ENCODE measurements around the gene CACNG7. TPM values are rescaled to one million over a fixed set of nuclear protein-coding genes. Genes with fewer than 3 reads are reported as not detected.
A peak's percentile ranks its signal among the peaks of the same experiment; 100 is the strongest.

Gene CACNG7
- total and polyA plus RNA-seq, 10 of the 15 experiments (the other 5 are each of a cell fraction or from before 2014, with no cell fraction given): not detected

DNA sequence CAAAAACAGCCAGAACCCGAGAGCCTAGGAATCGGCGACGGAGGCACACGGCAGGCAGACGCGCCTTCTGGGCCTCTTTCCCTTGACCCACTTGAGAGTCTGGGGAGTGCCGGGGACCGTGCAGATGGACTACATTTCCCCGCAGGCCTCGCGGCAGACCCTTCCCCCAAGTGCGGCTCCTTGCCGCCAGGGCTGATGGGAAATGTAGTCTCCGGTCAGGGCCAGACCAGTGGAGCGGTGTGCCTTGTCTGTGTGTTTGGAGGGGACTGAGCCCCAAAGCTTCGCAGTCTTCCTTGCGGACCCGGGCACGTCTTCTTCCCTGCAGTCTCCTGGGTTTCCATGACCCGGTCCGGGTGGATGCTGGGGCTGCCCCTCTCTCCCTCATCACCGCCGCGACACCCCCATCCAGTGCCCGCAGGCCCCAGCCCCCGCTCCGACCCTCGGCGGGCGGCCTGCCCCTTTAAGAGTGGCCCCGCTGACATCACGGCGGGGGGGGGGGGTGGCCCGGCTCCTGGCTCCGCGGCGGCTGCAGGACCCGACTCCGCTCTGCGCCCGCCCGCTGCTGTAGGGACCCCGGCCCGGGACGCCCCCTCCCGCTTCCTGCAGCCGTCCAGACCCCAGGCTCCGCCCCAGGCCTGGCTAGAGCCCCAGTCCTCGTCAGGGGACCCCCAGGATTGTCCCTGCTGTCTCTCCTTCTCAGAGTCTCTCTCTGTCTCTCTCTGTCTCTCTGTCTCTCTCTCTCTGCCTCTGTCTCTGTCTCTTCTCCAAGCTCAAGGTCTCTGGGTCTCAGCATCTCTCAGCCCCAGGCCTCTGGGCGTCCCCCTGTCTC lies 758 bp upstream of the CACNG7 start:
- ChIA-PET SMC1A (ENCODE audit: uncharacterized antibody, unreplicated experiment) (no interaction called here), CTCF (no interaction called here), RAD21 (ENCODE audit: unreplicated experiment) (no interaction called here), POLR2A (no interaction called here)
- 15% methylated on average over 21 of the region's 51 CpGs for WGBS (ENCODE audit: insufficient coverage, insufficient replicate concordance, low lambda C conversion rate, missing lambda C conversion rate)
- Histone ChIP-seq H3K4me2 (ENCODE audit: control insufficient read depth, insufficient read depth) (no peak overlapping the region), H4K20me1 (ENCODE audit: control insufficient read depth, insufficient read depth) (no peaks in the 10 kb centered on the region), H2AFZ (ENCODE audit: control insufficient read depth, low read depth, low read length) (no peak overlapping the region), H3K9me3 (replicated peaks; ENCODE audit: control insufficient read depth, insufficient read depth, low read length) (no peaks in the 10 kb centered on the region; the same call in 2 of the 3 replicates), H3K27me3 (replicated peaks in 1 of 2; ENCODE audit: control insufficient read depth in 2 of 2, insufficient read depth in 2 of 2, low read length in 1 of 2) (no peaks in the 10 kb centered on the region), H3K4me3 (no peak overlapping the region), H3K79me2 (ENCODE audit: control insufficient read depth, insufficient read depth, low read length) (no peaks in the 10 kb centered on the region), H3K27ac (ENCODE audit: control insufficient read depth, insufficient read depth) (no peak overlapping the region), H3K9ac (ENCODE audit: control insufficient read depth, insufficient read depth, low read length) (no peak overlapping the region), H3K4me1 (ENCODE audit: control insufficient read depth, insufficient read depth, low read length) (no peaks in the 10 kb centered on the region), H3K36me3 (ENCODE audit: control insufficient read depth in 2 of 2, insufficient read depth in 2 of 2, low read length in 1 of 2) (no peaks in the 10 kb centered on the region)
- DNase-seq (ENCODE audit: low read depth, low spot score) (no peak), ATAC-seq (no peak), FAIRE-seq (no peak)
- TF ChIP-seq MEF2B (IDR thresholded peaks at IDR 0.05; ENCODE audit: partially characterized antibody, poor library complexity, severe bottlenecking): no peak
- TF ChIP-seq HCFC1 (IDR thresholded peaks at IDR 0.05; ENCODE audit: low read length): peak; percentile 60; the same call in 1 of the 2 replicates
- peak; percentile 57 for TF ChIP-seq SIX5 (IDR thresholded peaks at IDR 0.05; ENCODE audit: low read depth, low read length, severe bottlenecking)
- BruUV-seq (replicated peaks): no TSS peak
- in situ Hi-C loops (cut with MboI): no loop called here
- intact Hi-C loops (cut with micrococcal nuclease; ENCODE audit: unreplicated experiment): no loop called here

DNA sequence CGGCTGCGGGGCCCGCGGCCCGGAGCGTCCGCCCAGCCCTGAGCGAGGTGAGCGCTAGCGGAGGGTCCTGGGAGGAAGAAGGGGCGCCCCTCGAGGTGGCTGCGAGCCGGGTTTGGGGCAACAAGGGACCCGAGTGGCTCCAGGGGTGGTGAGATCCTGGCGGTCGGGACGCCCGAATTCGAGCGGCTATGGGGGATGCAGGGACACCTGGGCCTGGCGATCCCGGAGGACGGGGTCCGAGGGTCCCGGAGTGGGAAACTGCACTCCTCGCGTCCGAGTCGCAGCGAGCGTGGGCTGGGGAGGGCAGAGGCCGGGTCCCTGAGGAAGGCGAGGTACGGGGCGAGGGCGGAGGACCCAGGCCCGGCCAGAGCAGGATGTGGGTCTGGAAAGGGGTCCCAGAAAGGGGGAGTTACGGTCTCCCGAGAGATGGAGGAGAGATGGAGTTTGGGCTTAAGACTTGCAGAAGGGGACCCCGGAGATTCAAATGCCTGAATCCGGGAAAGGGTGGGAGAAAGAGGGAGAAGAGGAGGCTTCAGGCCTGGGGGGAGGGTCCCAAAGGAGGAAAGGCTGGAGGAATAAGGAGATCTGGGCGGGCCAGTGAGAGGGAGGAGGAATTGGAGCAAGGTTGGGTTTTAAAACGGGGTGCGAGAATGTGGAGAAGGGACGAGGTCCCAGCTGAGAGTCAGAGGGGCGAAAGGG lies 542 bp downstream of the CACNG7 start:
- H3K79me2 ChIP-seq (ENCODE audit: control insufficient read depth, insufficient read depth, low read length): no peaks in the 10 kb centered on the region
- RAD21 ChIA-PET (ENCODE audit: unreplicated experiment): no interaction called here
- no TSS peak for BruUV-seq (replicated peaks)
- TF ChIP-seq NR2C1 (IDR thresholded peaks at IDR 0.05) (no peak), RAD51 (IDR thresholded peaks at IDR 0.05) (no peak), EP300 (IDR thresholded peaks at IDR 0.05; ENCODE audit: borderline replicate concordance in 1 of 2, control insufficient read depth in 1 of 2, low read depth in 2 of 2, low read length in 2 of 2) (no peak), SMARCA5 (IDR thresholded peaks at IDR 0.05) (no peak), NKRF (conservative IDR thresholded peaks at IDR 0.05) (no peak), CBX5 (IDR thresholded peaks at IDR 0.05; ENCODE audit: low read depth) (no peak), BRCA1 (IDR thresholded peaks at IDR 0.05; ENCODE audit: low read depth, low read length) (no peak)
- TF ChIP-seq, protein P1, sequence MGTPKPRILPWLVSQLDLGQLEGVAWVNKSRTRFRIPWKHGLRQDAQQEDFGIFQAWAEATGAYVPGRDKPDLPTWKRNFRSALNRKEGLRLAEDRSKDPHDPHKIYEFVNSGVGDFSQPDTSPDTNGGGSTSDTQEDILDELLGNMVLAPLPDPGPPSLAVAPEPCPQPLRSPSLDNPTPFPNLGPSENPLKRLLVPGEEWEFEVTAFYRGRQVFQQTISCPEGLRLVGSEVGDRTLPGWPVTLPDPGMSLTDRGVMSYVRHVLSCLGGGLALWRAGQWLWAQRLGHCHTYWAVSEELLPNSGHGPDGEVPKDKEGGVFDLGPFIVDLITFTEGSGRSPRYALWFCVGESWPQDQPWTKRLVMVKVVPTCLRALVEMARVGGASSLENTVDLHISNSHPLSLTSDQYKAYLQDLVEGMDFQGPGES (IDR thresholded peaks at IDR 0.05): no peak

More for the DNA sequence above, 542 bp downstream of the CACNG7 start:
- no peaks in the 10 kb centered on the region for H3K27me3 ChIP-seq (replicated peaks in 1 of 2; ENCODE audit: control insufficient read depth in 2 of 2, insufficient read depth in 2 of 2, low read length in 1 of 2)
- intact Hi-C loops (cut with micrococcal nuclease; ENCODE audit: unreplicated experiment): no loop called here
- no peaks in the 10 kb centered on the region for H3K4me1 ChIP-seq (ENCODE audit: control insufficient read depth, insufficient read depth, low read length)
- H3K27ac ChIP-seq (ENCODE audit: control insufficient read depth, insufficient read depth): no peak overlapping the region
- ATAC-seq: no peak
- H3K36me3 ChIP-seq (ENCODE audit: control insufficient read depth in 2 of 2, insufficient read depth in 2 of 2, low read length in 1 of 2): no peaks in the 10 kb centered on the region
- no peak overlapping the region for H3K9ac ChIP-seq (ENCODE audit: control insufficient read depth, insufficient read depth, low read length)
- H3K4me3 ChIP-seq: no peak overlapping the region
- FAIRE-seq: no peak
- no peak for DNase-seq (ENCODE audit: low read depth, low spot score)
- H3K4me2 ChIP-seq (ENCODE audit: control insufficient read depth, insufficient read depth): no peak overlapping the region
- POLR2A ChIA-PET: no interaction called here
- CTCF ChIA-PET: no interaction called here
- SMC1A ChIA-PET (ENCODE audit: uncharacterized antibody, unreplicated experiment): no interaction called here
- WGBS (ENCODE audit: insufficient coverage, insufficient replicate concordance, low lambda C conversion rate, missing lambda C conversion rate): 24% methylated on average over 44 of the region's 47 CpGs
- in situ Hi-C loops (cut with MboI): no loop called here
- H3K9me3 ChIP-seq (replicated peaks; ENCODE audit: control insufficient read depth, insufficient read depth, low read length): no peaks in the 10 kb centered on the region; the same call in 2 of the 3 replicates
- no peaks in the 10 kb centered on the region for H4K20me1 ChIP-seq (ENCODE audit: control insufficient read depth, insufficient read depth)
- H2AFZ ChIP-seq (ENCODE audit: control insufficient read depth, low read depth, low read length): no peak overlapping the region

All from GM12878 (cell line).